ENCODE results near the gene CCDC149.

DNA sequence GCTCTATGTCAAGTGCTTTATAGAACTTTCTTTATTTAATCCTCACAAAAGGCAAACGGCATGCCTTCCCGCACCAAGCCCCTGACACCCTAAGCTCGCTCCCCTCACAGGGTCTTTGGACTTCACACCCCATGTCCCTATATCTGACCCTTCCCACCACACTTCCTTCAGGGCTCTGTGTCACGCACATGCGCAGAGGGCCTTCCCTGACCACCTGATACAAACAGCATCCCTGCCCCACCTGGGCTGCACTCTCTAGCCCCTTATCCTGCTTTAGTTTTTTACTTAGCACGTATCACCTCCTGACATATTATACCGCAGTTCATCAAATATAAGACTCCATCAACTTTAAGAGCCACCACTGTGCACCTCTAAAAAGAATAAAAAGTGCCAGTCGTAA is 67.7 kb downstream of the CCDC149 start:
- TF ChIP-seq EZH2 (IDR thresholded peaks at IDR 0.05; ENCODE audit: low read depth) = no peak
- TF ChIP-seq, protein P1, sequence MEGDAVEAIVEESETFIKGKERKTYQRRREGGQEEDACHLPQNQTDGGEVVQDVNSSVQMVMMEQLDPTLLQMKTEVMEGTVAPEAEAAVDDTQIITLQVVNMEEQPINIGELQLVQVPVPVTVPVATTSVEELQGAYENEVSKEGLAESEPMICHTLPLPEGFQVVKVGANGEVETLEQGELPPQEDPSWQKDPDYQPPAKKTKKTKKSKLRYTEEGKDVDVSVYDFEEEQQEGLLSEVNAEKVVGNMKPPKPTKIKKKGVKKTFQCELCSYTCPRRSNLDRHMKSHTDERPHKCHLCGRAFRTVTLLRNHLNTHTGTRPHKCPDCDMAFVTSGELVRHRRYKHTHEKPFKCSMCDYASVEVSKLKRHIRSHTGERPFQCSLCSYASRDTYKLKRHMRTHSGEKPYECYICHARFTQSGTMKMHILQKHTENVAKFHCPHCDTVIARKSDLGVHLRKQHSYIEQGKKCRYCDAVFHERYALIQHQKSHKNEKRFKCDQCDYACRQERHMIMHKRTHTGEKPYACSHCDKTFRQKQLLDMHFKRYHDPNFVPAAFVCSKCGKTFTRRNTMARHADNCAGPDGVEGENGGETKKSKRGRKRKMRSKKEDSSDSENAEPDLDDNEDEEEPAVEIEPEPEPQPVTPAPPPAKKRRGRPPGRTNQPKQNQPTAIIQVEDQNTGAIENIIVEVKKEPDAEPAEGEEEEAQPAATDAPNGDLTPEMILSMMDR (conservative IDR thresholded peaks at IDR 0.05) = no peak

Measured in PC-9 (cell line).